Measurements from ENCODE around the gene TRIM65.
A peak's percentile ranks its signal among the peaks of the same experiment; 100 is the strongest.

The TRIM65 gene, protein sequence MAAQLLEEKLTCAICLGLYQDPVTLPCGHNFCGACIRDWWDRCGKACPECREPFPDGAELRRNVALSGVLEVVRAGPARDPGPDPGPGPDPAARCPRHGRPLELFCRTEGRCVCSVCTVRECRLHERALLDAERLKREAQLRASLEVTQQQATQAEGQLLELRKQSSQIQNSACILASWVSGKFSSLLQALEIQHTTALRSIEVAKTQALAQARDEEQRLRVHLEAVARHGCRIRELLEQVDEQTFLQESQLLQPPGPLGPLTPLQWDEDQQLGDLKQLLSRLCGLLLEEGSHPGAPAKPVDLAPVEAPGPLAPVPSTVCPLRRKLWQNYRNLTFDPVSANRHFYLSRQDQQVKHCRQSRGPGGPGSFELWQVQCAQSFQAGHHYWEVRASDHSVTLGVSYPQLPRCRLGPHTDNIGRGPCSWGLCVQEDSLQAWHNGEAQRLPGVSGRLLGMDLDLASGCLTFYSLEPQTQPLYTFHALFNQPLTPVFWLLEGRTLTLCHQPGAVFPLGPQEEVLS

DNA sequence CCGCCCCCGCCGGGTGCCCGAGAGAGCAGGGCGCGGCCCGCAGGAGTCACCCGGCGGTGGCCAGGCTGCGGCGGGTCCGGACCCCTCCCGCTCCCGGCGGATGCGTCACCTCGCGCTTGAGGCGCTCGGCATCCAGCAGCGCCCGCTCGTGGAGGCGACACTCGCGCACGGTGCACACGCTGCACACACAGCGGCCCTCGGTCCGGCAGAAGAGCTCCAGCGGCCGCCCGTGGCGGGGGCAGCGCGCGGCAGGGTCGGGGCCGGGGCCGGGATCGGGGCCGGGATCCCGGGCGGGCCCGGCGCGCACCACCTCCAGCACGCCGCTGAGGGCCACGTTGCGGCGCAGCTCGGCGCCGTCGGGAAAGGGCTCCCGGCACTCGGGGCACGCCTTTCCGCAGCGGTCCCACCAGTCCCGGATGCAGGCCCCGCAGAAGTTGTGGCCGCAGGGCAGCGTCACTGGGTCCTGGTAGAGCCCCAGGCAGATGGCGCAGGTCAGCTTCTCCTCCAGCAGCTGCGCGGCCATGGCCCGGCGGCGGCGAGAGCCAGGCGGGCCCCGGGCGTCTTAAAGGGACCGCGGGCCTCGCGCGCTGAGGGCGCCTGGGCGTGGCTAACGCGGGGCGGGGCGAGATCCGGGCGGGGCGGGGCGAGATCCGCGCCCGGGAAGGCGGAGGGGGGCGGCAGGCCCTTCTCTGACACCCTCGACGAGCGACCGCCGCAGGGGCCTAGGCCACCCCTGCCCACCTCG is at the start of gene TRIM65:
TRIM65 (minus strand) TSS at position 537 of the 745 bp plus-strand sequence; CDS start at position 523, 14 bp downstream.
- peak; percentile 23 for DNase-seq (ENCODE audit: low read depth)
- H3K4me3 ChIP-seq (ENCODE audit: control insufficient read depth, low read depth, low read length): peak within 1 kb of the TSS; percentile 51
- TF ChIP-seq, protein P1, sequence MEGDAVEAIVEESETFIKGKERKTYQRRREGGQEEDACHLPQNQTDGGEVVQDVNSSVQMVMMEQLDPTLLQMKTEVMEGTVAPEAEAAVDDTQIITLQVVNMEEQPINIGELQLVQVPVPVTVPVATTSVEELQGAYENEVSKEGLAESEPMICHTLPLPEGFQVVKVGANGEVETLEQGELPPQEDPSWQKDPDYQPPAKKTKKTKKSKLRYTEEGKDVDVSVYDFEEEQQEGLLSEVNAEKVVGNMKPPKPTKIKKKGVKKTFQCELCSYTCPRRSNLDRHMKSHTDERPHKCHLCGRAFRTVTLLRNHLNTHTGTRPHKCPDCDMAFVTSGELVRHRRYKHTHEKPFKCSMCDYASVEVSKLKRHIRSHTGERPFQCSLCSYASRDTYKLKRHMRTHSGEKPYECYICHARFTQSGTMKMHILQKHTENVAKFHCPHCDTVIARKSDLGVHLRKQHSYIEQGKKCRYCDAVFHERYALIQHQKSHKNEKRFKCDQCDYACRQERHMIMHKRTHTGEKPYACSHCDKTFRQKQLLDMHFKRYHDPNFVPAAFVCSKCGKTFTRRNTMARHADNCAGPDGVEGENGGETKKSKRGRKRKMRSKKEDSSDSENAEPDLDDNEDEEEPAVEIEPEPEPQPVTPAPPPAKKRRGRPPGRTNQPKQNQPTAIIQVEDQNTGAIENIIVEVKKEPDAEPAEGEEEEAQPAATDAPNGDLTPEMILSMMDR (IDR thresholded peaks at IDR 0.05; ENCODE audit: control insufficient read depth, insufficient read depth, low read depth, low read length, missing control alignments): peak; percentile 27

DNA sequence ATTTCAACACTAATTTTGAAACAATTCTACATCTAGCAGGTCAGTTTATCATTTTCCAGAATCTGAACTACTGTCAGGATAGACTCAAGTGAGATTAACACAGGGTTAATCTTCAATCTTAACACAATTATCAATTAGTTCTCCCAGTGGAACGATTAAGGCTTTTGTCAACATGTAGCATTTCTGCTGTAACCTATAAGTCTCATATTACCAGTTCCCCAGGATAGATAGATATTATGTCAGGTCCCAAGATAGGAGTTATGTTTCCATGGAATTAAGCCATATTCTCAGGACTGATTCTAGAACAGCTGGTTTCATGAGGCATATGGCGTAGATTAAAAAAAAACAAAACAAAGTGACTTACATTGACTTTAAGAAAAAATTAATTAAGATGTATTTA is 48.5 kb upstream of the TRIM65 start:
- TF ChIP-seq, protein P1 (IDR thresholded peaks at IDR 0.05; ENCODE audit: control insufficient read depth, insufficient read depth, low read depth, low read length, missing control alignments): no peak
- no peak overlapping the region for H3K4me3 ChIP-seq (ENCODE audit: control insufficient read depth, low read depth, low read length)
- DNase-seq (ENCODE audit: low read depth): no peak

DNA sequence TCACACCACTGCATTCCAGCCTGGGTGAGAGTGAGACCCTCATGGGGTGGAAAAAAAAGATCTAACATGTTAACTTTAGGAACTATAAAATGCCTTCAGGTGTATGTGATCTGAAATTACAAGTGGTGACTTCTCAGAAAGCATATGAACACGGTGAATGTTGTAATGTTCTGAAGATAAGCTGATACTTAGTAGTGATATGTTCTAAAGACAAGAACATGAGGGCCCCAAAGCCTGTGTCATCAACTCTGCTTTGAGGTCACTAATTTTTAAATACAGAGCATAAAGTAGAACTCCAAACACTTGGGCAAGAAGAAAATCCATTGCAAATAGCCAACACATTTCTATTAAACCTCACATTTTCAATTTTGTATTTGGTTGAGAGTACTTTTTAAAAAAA is 46.7 kb upstream of the TRIM65 start:
- no peak for DNase-seq (ENCODE audit: low read depth)
- H3K4me3 ChIP-seq (ENCODE audit: control insufficient read depth, low read depth, low read length): no peak overlapping the region
- TF ChIP-seq, protein P1 (IDR thresholded peaks at IDR 0.05; ENCODE audit: control insufficient read depth, insufficient read depth, low read depth, low read length, missing control alignments): no peak

DNA sequence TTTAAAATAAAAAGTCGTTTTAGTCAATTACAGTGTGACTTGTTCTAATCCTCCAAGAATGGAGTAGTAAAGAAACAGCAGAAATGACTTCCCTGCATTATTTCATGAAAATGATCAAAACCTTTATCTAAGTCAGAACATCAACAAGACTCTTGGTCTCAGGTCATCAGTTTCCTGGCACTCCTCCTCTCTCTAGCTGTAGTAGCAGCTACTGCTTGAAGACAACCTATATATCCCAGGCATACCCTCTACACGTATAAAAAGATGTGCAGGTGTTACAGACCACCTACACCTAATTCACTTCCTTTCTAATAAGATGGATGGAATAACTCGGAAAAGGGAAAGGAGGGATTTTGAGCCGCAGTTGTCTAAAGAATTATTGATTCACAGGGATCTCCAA is 45.7 kb upstream of the TRIM65 start:
- no peak for DNase-seq (ENCODE audit: low read depth)
- H3K4me3 ChIP-seq (ENCODE audit: control insufficient read depth, low read depth, low read length): no peak overlapping the region
- TF ChIP-seq, protein P1 (IDR thresholded peaks at IDR 0.05; ENCODE audit: control insufficient read depth, insufficient read depth, low read depth, low read length, missing control alignments): no peak

DNA sequence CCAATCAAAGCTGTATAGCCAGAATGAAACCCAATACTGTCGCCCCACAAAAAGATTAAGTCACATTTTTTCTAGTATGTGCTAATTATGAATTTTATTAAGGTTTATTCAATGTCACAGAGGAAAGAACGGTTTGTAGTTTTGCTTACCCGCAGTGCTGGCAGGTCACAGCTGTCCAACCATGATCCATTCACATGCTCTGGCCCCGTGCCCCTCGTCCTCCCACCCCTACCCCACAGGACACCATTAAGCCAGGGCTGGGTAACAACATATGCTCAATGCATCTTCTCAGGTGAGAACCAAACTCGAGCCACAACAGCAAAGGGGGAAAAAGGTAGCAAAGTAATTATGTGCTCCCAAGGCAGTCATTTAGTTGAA is 44.7 kb upstream of the TRIM65 start:
- DNase-seq (ENCODE audit: low read depth): no peak
- H3K4me3 ChIP-seq (ENCODE audit: control insufficient read depth, low read depth, low read length): peak overlapping the region; percentile 8
- TF ChIP-seq, protein P1 (IDR thresholded peaks at IDR 0.05; ENCODE audit: control insufficient read depth, insufficient read depth, low read depth, low read length, missing control alignments): no peak

DNA sequence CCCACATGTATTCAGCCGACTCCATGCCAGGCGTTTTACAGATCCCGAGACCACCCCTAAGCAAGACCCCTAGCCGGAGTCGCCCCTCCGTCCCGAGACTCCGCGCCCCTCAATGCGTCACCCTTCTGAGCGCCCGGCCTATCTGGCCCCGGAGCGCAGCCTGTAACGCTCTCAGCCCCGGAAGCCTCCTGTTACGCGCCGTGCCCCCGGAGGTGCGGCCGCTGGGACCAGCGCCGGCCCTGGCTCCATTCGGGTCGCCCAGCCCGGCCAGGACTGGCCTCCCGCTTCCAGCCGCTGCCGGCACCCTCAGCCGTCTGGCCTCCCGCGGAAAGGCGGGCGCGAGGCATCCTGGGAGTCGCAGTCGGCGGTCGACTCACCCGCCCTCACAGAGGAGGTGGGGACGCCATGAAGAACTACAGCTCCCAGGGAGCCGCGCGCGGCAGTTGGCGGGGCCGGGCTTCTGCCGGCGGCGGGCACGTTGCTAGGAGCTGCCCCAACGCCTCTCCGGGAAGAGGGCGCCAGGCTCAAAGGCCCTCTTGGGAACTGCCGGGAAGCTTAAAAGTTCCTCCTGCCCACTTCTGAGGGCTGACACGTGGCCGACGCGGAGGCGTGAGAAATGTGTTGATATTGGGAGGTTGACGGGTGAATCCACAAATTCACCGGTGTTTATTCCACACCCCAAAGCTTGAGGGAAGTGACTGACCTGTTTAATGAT is 44.1 kb upstream of the TRIM65 start, which contains the start of gene FBF1:
FBF1 (minus strand) TSS at position 316 of the 715 bp plus-strand sequence. CDS start 2,893 bp downstream, outside the sequence.
- DNase-seq (ENCODE audit: low read depth): peak; percentile 67
- H3K4me3 ChIP-seq (ENCODE audit: control insufficient read depth, low read depth, low read length): peak within 1 kb of the TSS; percentile 79
- TF ChIP-seq, protein P1 (IDR thresholded peaks at IDR 0.05; ENCODE audit: control insufficient read depth, insufficient read depth, low read depth, low read length, missing control alignments): no peak
